Vagina (tissue), 2 donors: ENCODE results near the gene IMP4. TPM values are rescaled to one million over a fixed set of nuclear protein-coding genes. Genes with fewer than 3 reads are reported as not detected.

Experiments used
- DNase-seq, 2 donors: peaks; one replicate each; pipeline ENCODE4 v3.0.0-alpha.2; 2017; ENCODE audit errors: extremely low spot score in 2 of 2
- H3K27ac ChIP-seq: fragments of 200-600 bp; sonication (generic); one replicate; pipeline ENCODE4 v1.5.1; 2019
- H3K27me3 ChIP-seq: fragments of 200-600 bp; sonication (generic); one replicate; pipeline ENCODE4 v1.5.1; 2019
- H3K36me3 ChIP-seq, 2 donors: fragments of 200-600 bp; sonication (generic); one replicate each; pipeline ENCODE4 v1.5.1; 2017 to 2019
- H3K4me1 ChIP-seq: fragments of 200-600 bp; sonication (generic); one replicate; pipeline ENCODE4 v1.5.1; 2019
- H3K4me3 ChIP-seq, 2 donors: fragments of 200-600 bp; sonication (generic); 1 replicate in 1 of 2; 2 replicates in 1 of 2; pipeline ENCODE4 v1.5.1; 2016 to 2019
- H3K9me3 ChIP-seq: fragments of 200-600 bp; sonication (generic); one replicate; pipeline ENCODE4 v1.5.1; 2019
- CTCF ChIP-seq, 3 experiments: fragments of 450-650 bp in 2 of 3; fragments of 200-600 bp in 1 of 3; sonication (generic) in 1 of 3; IDR thresholded peaks; one replicate each; pipeline ENCODE4 v1.5.1; 2017 to 2019; ENCODE audit warnings: antibody characterized with exemption in 3 of 3, mild to moderate bottlenecking in 2 of 3, moderate library complexity in 2 of 3
- POLR2A ChIP-seq, 2 donors: fragments of 450-650 bp; IDR thresholded peaks; one replicate each; pipeline ENCODE4 v1.6.1; 2017; ENCODE audit warnings: antibody characterized with exemption in 2 of 2, mild to moderate bottlenecking in 2 of 2, moderate library complexity in 2 of 2
- POLR2AphosphoS5 ChIP-seq, 2 donors: sonication (generic); formaldehyde crosslinking; IDR thresholded peaks; one replicate each; pipeline ENCODE4 v1.9.0; 2017; ENCODE audit warnings: antibody characterized with exemption in 2 of 2, mild to moderate bottlenecking in 2 of 2, low read depth in 1 of 2; ENCODE audit not compliant: insufficient read depth in 1 of 2
- intact Hi-C: fragments of 100-400 bp; cut with DNase I; formaldehyde crosslinking; loops from one replicate; pipeline ENCODE4 v1.15.1; 2023
- total RNA-seq: library from RNA; depleted of rRNA; stranded (reverse); fragments of >200 nt; gene quantifications from one replicate; pipeline ENCODE4 v1.2.3, GENCODE V29; 2016

The IMP4 gene
- total RNA-seq, 1 donor from 2014 or later, result 88.4 TPM

- Histone ChIP-seq H3K27me3 (no peaks in the 10 kb centered on the region), H3K36me3 (no peaks in the 10 kb centered on the region), H3K27ac (no peak overlapping the region), H3K4me1 (peaks cover 45% of the 10 kb centered on the region), H3K9me3 (no peaks in the 10 kb centered on the region), H3K4me3 (no peak overlapping the region)
- TF ChIP-seq POLR2AphosphoS5 (IDR thresholded peaks at IDR 0.05; ENCODE audit: insufficient read depth in 1 of 2, low read depth in 1 of 2) (no peak), CTCF (IDR thresholded peaks at IDR 0.05) (no peak), POLR2A (IDR thresholded peaks at IDR 0.05) (no peak)
- intact Hi-C loops, result no loop called here
- DNase-seq, result no peak
These were observed 32.9 kb downstream of the IMP4 start for GRCh38 chr2:130375291-130376266.

- no peaks in the 10 kb centered on the region for H3K27me3 ChIP-seq
- H3K27ac ChIP-seq, result no peak overlapping the region
- H3K36me3 ChIP-seq, result no peaks in the 10 kb centered on the region
- no peak for TF ChIP-seq POLR2AphosphoS5 (IDR thresholded peaks at IDR 0.05; ENCODE audit: insufficient read depth in 1 of 2, low read depth in 1 of 2)
- no peak for TF ChIP-seq POLR2A (IDR thresholded peaks at IDR 0.05)
- TF ChIP-seq CTCF (IDR thresholded peaks at IDR 0.05), result no peak
- no peak overlapping the region for H3K4me3 ChIP-seq
- peaks cover 34% of the 10 kb centered on the region for H3K4me1 ChIP-seq
- intact Hi-C loops, result no loop called here
- no peaks in the 10 kb centered on the region for H3K9me3 ChIP-seq
- no peak for DNase-seq
These were observed 34.0 kb downstream of the IMP4 start for GRCh38 chr2:130376433-130377293.

GRCh38 chr2:130377491-130377890 lies 34.8 kb downstream of the IMP4 start:
- TF ChIP-seq POLR2AphosphoS5 (IDR thresholded peaks at IDR 0.05; ENCODE audit: insufficient read depth in 1 of 2, low read depth in 1 of 2), result no peak
- no peak for TF ChIP-seq POLR2A (IDR thresholded peaks at IDR 0.05)
- no peak for TF ChIP-seq CTCF (IDR thresholded peaks at IDR 0.05)
- Histone ChIP-seq H3K9me3 (no peaks in the 10 kb centered on the region), H3K27ac (no peak overlapping the region), H3K36me3 (no peaks in the 10 kb centered on the region), H3K4me3 (no peak overlapping the region), H3K27me3 (no peaks in the 10 kb centered on the region), H3K4me1 (peaks cover 32% of the 10 kb centered on the region)
- DNase-seq, result no peak
- intact Hi-C loops, result no loop called here

GRCh38 chr2:130378206-130378897 lies 35.7 kb downstream of the IMP4 start:
- H3K36me3 ChIP-seq, result no peaks in the 10 kb centered on the region
- H3K9me3 ChIP-seq, result no peaks in the 10 kb centered on the region
- H3K27me3 ChIP-seq, result no peaks in the 10 kb centered on the region
- peaks cover 24% of the 10 kb centered on the region for H3K4me1 ChIP-seq
- intact Hi-C loops, result no loop called here
- TF ChIP-seq POLR2AphosphoS5 (IDR thresholded peaks at IDR 0.05; ENCODE audit: insufficient read depth in 1 of 2, low read depth in 1 of 2), result no peak
- TF ChIP-seq CTCF (IDR thresholded peaks at IDR 0.05), result no peak
- TF ChIP-seq POLR2A (IDR thresholded peaks at IDR 0.05), result no peak
- DNase-seq, result no peak
- H3K27ac ChIP-seq, result no peak overlapping the region
- no peak overlapping the region for H3K4me3 ChIP-seq
